GM23338 (cell line): ENCODE data around the gene CHCHD3. TPM values are rescaled to one million over a fixed set of nuclear protein-coding genes. Genes with fewer than 3 reads are reported as not detected.
A peak's percentile ranks its signal among the peaks of the same experiment; 100 is the strongest.

Experiments used
- ATAC-seq: fragments of 200-7000 bp; cut with Tn5 transposase; 3 replicates; pipeline ENCODE4 v1.9.1; 2020
- DNase-seq: peaks from one replicate; pipeline ENCODE4 v3.0.0-alpha.2; 2015; ENCODE audit warnings: low spot score
- H2AFZ ChIP-seq: fragments of 200-600 bp; sonication (generic); 2 replicates; pipeline ENCODE4 v1.8.0; 2016; ENCODE audit warnings: antibody characterized with exemption, mild to moderate bottlenecking, moderate library complexity
- H3F3A ChIP-seq: fragments of 200-600 bp; sonication (generic); replicated peaks from 2 replicates; pipeline ENCODE4 v1.8.0; 2017; ENCODE audit warnings: antibody characterized with exemption, mixed run types, low read depth
- H3K27ac ChIP-seq: fragments of 200-600 bp; sonication (generic); 2 replicates; pipeline ENCODE4 v1.6.1; 2016; ENCODE audit warnings: low read depth
- H3K27me3 ChIP-seq: fragments of 200-600 bp; sonication (generic); 2 replicates; pipeline ENCODE4 v1.8.0; 2016; ENCODE audit warnings: mild to moderate bottlenecking, mixed run types, moderate library complexity; ENCODE audit not compliant: insufficient read depth
- H3K36me3 ChIP-seq: fragments of 200-600 bp; sonication (generic); 2 replicates; pipeline ENCODE4 v1.8.0; 2016; ENCODE audit warnings: mild to moderate bottlenecking; ENCODE audit not compliant: insufficient read depth
- H3K4me1 ChIP-seq: fragments of 200-600 bp; sonication (generic); 2 replicates; pipeline ENCODE4 v1.8.0; 2016; ENCODE audit warnings: mild to moderate bottlenecking, moderate library complexity; ENCODE audit not compliant: insufficient read depth
- H3K4me2 ChIP-seq: fragments of 200-600 bp; sonication (generic); 2 replicates; pipeline ENCODE4 v1.7.1; 2017; ENCODE audit warnings: mixed run types
- H3K4me3 ChIP-seq: fragments of 200-600 bp; sonication (generic); 2 replicates; pipeline ENCODE4 v1.6.1; 2016; ENCODE audit warnings: mixed run types
- H3K79me2 ChIP-seq: fragments of 200-600 bp; sonication (generic); replicated peaks from 2 replicates; pipeline ENCODE4 v1.8.0; 2017; ENCODE audit warnings: mild to moderate bottlenecking; ENCODE audit not compliant: insufficient read depth
- H3K9me2 ChIP-seq: fragments of 200-600 bp; sonication (generic); 2 replicates; pipeline ENCODE4 v1.8.0; 2017; ENCODE audit not compliant: insufficient read depth
- H4K20me1 ChIP-seq: fragments of 200-600 bp; sonication (generic); replicated peaks from 2 replicates; pipeline ENCODE4 v1.8.0; 2017; ENCODE audit warnings: mild to moderate bottlenecking; ENCODE audit not compliant: insufficient read depth
- H3K27ac Mint-ChIP-seq: 2 replicates; pipeline ENCODE4 v1.8.0; 2020; ENCODE audit warnings: inconsistent platforms, mild to moderate bottlenecking, moderate library complexity, mixed read lengths
- H3K27me3 Mint-ChIP-seq: 3 replicates; pipeline ENCODE4 v1.8.0; 2022; ENCODE audit warnings: low read depth, mild to moderate bottlenecking, moderate library complexity, mixed read lengths, inconsistent platforms; ENCODE audit not compliant: insufficient read depth, poor library complexity
- H3K36me3 Mint-ChIP-seq: 3 replicates; pipeline ENCODE4 v1.8.0; 2021; ENCODE audit warnings: low read depth, mild to moderate bottlenecking, inconsistent platforms, moderate library complexity, mixed read lengths
- H3K4me1 Mint-ChIP-seq: 3 replicates; pipeline ENCODE4 v1.8.0; 2020; ENCODE audit warnings: mild to moderate bottlenecking, inconsistent platforms, mixed read lengths
- H3K4me3 Mint-ChIP-seq: 3 replicates; pipeline ENCODE4 v1.8.0; 2021; ENCODE audit warnings: moderate library complexity, mild to moderate bottlenecking, inconsistent platforms, mixed read lengths
- H3K9me3 Mint-ChIP-seq: 3 replicates; pipeline ENCODE4 v1.8.0; 2020; ENCODE audit warnings: moderate library complexity, mild to moderate bottlenecking, inconsistent platforms, mixed read lengths
- EZH2phosphoT487 ChIP-seq: fragments of 200-600 bp; sonication (generic); IDR thresholded peaks from one replicate; pipeline ENCODE4 v1.8.1; 2018; ENCODE audit warnings: antibody characterized with exemption; ENCODE audit not compliant: unreplicated experiment
- NANOG ChIP-seq: IDR thresholded peaks from 2 replicates; pipeline ENCODE4 v1.6.1; 2016; ENCODE audit warnings: antibody characterized with exemption, borderline replicate concordance
- STAT1 ChIP-seq: IDR thresholded peaks from one replicate; pipeline ENCODE4 v1.6.1; 2016; ENCODE audit warnings: antibody characterized with exemption; ENCODE audit not compliant: unreplicated experiment
- ZNF114 ChIP-seq: fragments of 250-450 bp; sonication (Bioruptor Pico); IDR thresholded peaks from 2 replicates; pipeline ENCODE4 v1.5.0; 2020; ENCODE audit warnings: mild to moderate bottlenecking, moderate library complexity
- polyA plus RNA-seq: library from polyadenylated mRNA; unstranded; fragments of >200 nt; fragmentation: Nextera tagmentation; extraction: Ambion mirVana; gene quantifications from 2 replicates; pipeline ENCODE4 v1.2.1, GENCODE V29; 2016
- total RNA-seq: library from RNA; depleted of rRNA; stranded (reverse); fragments of >200 nt; shearing (Covaris generic); gene quantifications from 2 replicates; pipeline ENCODE4 v1.2.3, GENCODE V29; 2014
- TF ChIP-seq, protein P1 (sequence below): fragments of 250-450 bp; sonication (Bioruptor Pico); IDR thresholded peaks from 2 replicates; pipeline ENCODE4 v1.5.0; 2020; ENCODE audit warnings: mild to moderate bottlenecking, moderate library complexity
- TF ChIP-seq, protein P2 (sequence below): IDR thresholded peaks from 2 replicates; pipeline ENCODE4 v1.6.1; 2016; ENCODE audit warnings: antibody characterized with exemption
- TF ChIP-seq, protein P3 (sequence below): IDR thresholded peaks from one replicate; pipeline ENCODE4 v1.6.1; 2018; ENCODE audit warnings: antibody characterized with exemption; ENCODE audit not compliant: unreplicated experiment

CHCHD3 gene
- total and polyA plus RNA-seq, 2 experiments from 2014 or later: 107 to 131 TPM

DNA sequence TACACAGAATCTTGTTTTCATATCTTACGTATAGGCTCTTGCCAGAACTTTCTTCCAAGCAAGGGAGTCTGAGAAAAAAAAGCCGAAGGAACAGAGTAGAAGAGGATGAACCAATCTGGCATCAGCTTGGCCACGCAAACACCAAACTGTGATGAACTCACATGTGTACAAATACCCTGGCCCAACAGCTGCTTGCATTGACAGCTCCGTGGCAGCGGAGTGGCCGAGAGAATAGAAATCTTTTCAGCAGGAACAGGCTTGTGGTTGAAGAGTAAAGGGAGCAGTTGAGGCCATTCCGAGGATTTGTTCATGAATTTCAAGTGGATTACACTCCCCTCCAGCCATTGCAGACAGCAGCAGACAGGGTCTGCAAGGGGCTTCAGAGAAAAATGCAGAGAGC is 331.8 kb downstream of the CHCHD3 start:
- no peaks in the 10 kb centered on the region for H4K20me1 ChIP-seq
- H3F3A ChIP-seq: no peaks in the 10 kb centered on the region
- no peak overlapping the region for H3K4me3 ChIP-seq
- DNase-seq: no peak
- no peak overlapping the region for H3K4me2 ChIP-seq
- H3K9me2 ChIP-seq: peaks cover 8% of the 10 kb centered on the region
- no peak for ATAC-seq
- H3K27ac ChIP-seq: no peak overlapping the region
- peaks cover 24% of the 10 kb centered on the region; the same call in 2 of the 3 replicates for H3K4me1 Mint-ChIP-seq
- H3K36me3 Mint-ChIP-seq: no peaks in the 10 kb centered on the region
- H3K79me2 ChIP-seq: no peaks in the 10 kb centered on the region
- H3K27me3 Mint-ChIP-seq: peaks cover 11% of the 10 kb centered on the region
- H3K36me3 ChIP-seq: no peaks in the 10 kb centered on the region
- no peaks in the 10 kb centered on the region for H3K27me3 ChIP-seq
- no peak for TF ChIP-seq NANOG
- no peak for TF ChIP-seq STAT1
- TF ChIP-seq EZH2phosphoT487: no peak
- TF ChIP-seq, protein P1, sequence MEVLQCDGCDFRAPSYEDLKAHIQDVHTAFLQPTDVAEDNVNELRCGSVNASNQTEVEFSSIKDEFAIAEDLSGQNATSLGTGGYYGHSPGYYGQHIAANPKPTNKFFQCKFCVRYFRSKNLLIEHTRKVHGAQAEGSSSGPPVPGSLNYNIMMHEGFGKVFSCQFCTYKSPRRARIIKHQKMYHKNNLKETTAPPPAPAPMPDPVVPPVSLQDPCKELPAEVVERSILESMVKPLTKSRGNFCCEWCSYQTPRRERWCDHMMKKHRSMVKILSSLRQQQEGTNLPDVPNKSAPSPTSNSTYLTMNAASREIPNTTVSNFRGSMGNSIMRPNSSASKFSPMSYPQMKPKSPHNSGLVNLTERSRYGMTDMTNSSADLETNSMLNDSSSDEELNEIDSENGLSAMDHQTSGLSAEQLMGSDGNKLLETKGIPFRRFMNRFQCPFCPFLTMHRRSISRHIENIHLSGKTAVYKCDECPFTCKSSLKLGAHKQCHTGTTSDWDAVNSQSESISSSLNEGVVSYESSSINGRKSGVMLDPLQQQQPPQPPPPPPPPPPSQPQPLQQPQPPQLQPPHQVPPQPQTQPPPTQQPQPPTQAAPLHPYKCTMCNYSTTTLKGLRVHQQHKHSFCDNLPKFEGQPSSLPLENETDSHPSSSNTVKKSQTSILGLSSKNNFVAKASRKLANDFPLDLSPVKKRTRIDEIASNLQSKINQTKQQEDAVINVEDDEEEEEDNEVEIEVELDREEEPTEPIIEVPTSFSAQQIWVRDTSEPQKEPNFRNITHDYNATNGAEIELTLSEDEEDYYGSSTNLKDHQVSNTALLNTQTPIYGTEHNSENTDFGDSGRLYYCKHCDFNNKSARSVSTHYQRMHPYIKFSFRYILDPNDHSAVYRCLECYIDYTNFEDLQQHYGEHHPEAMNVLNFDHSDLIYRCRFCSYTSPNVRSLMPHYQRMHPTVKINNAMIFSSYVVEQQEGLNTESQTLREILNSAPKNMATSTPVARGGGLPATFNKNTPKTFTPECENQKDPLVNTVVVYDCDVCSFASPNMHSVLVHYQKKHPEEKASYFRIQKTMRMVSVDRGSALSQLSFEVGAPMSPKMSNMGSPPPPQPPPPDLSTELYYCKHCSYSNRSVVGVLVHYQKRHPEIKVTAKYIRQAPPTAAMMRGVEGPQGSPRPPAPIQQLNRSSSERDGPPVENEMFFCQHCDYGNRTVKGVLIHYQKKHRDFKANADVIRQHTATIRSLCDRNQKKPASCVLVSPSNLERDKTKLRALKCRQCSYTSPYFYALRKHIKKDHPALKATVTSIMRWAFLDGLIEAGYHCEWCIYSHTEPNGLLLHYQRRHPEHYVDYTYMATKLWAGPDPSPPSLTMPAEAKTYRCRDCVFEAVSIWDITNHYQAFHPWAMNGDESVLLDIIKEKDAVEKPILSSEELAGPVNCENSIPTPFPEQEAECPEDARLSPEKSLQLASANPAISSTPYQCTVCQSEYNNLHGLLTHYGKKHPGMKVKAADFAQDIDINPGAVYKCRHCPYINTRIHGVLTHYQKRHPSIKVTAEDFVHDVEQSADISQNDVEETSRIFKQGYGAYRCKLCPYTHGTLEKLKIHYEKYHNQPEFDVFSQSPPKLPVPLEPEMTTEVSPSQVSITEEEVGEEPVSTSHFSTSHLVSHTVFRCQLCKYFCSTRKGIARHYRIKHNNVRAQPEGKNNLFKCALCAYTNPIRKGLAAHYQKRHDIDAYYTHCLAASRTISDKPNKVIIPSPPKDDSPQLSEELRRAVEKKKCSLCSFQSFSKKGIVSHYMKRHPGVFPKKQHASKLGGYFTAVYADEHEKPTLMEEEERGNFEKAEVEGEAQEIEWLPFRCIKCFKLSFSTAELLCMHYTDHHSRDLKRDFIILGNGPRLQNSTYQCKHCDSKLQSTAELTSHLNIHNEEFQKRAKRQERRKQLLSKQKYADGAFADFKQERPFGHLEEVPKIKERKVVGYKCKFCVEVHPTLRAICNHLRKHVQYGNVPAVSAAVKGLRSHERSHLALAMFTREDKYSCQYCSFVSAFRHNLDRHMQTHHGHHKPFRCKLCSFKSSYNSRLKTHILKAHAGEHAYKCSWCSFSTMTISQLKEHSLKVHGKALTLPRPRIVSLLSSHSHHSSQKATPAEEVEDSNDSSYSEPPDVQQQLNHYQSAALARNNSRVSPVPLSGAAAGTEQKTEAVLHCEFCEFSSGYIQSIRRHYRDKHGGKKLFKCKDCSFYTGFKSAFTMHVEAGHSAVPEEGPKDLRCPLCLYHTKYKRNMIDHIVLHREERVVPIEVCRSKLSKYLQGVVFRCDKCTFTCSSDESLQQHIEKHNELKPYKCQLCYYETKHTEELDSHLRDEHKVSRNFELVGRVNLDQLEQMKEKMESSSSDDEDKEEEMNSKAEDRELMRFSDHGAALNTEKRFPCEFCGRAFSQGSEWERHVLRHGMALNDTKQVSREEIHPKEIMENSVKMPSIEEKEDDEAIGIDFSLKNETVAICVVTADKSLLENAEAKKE (CRISPR knock-in tag): no peak
- TF ChIP-seq, protein P2, sequence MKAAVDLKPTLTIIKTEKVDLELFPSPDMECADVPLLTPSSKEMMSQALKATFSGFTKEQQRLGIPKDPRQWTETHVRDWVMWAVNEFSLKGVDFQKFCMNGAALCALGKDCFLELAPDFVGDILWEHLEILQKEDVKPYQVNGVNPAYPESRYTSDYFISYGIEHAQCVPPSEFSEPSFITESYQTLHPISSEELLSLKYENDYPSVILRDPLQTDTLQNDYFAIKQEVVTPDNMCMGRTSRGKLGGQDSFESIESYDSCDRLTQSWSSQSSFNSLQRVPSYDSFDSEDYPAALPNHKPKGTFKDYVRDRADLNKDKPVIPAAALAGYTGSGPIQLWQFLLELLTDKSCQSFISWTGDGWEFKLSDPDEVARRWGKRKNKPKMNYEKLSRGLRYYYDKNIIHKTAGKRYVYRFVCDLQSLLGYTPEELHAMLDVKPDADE: no peak
- TF ChIP-seq, protein P3, sequence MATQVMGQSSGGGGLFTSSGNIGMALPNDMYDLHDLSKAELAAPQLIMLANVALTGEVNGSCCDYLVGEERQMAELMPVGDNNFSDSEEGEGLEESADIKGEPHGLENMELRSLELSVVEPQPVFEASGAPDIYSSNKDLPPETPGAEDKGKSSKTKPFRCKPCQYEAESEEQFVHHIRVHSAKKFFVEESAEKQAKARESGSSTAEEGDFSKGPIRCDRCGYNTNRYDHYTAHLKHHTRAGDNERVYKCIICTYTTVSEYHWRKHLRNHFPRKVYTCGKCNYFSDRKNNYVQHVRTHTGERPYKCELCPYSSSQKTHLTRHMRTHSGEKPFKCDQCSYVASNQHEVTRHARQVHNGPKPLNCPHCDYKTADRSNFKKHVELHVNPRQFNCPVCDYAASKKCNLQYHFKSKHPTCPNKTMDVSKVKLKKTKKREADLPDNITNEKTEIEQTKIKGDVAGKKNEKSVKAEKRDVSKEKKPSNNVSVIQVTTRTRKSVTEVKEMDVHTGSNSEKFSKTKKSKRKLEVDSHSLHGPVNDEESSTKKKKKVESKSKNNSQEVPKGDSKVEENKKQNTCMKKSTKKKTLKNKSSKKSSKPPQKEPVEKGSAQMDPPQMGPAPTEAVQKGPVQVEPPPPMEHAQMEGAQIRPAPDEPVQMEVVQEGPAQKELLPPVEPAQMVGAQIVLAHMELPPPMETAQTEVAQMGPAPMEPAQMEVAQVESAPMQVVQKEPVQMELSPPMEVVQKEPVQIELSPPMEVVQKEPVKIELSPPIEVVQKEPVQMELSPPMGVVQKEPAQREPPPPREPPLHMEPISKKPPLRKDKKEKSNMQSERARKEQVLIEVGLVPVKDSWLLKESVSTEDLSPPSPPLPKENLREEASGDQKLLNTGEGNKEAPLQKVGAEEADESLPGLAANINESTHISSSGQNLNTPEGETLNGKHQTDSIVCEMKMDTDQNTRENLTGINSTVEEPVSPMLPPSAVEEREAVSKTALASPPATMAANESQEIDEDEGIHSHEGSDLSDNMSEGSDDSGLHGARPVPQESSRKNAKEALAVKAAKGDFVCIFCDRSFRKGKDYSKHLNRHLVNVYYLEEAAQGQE: no peak
- TF ChIP-seq ZNF114: no peak
- H3K4me3 Mint-ChIP-seq: no peak overlapping the region
- H2AFZ ChIP-seq: peak overlapping the region; percentile 83
- no peaks in the 10 kb centered on the region; the same call in 2 of the 3 replicates for H3K9me3 Mint-ChIP-seq
- H3K27ac Mint-ChIP-seq: no peak overlapping the region
- peaks cover 21% of the 10 kb centered on the region for H3K4me1 ChIP-seq
